Stimulated activated effector memory CD8-positive, alpha-beta T cell treated with anti-CD3 and anti-CD28 coated beads, Interleukin-12 subunit alpha, Interleukin-12 subunit beta, amount 100 ng/mL, for 72 hours (primary cell): ENCODE measurements around the gene ZNF749.
"Not testable (repeated sequence)": the region's sequence is repeated elsewhere in the genome, so short reads cannot be mapped to it uniquely, and the experiment has no call there.

Source experiments
- ATAC-seq: fragments of 150-1000 bp; cut with Tn5 transposase; 2 replicates; pipeline ENCODE4 v1.10.0; 2021
- DNase-seq, 2 donors: peaks; one replicate each; pipeline ENCODE4 v3.0.0; 2021 to 2022; ENCODE audit warnings: low spot score in 2 of 2
- H3K27ac Mint-ChIP-seq: one replicate; pipeline ENCODE4 v1.8.0; 2022; ENCODE audit warnings: mild to moderate bottlenecking, mixed read lengths
- H3K36me3 Mint-ChIP-seq: one replicate; pipeline ENCODE4 v1.8.0; 2022; ENCODE audit warnings: mild to moderate bottlenecking, mixed read lengths
- H3K4me1 Mint-ChIP-seq: one replicate; pipeline ENCODE4 v1.8.0; 2022; ENCODE audit warnings: mixed read lengths
- H3K4me3 Mint-ChIP-seq: one replicate; pipeline ENCODE4 v1.8.0; 2022; ENCODE audit warnings: mild to moderate bottlenecking, mixed read lengths
- H3K9me3 Mint-ChIP-seq: one replicate; pipeline ENCODE4 v1.8.0; 2022; ENCODE audit warnings: mixed read lengths

Gene ZNF749

GRCh38 chr19:57438925-57439324 lies 3.8 kb downstream of the ZNF749 start:
- Mint-ChIP-seq H3K9me3 (peaks cover 29% of the 10 kb centered on the region), H3K4me1 (peaks cover 59% of the 10 kb centered on the region), H3K27ac (no peak overlapping the region), H3K36me3 (peaks cover 38% of the 10 kb centered on the region), H3K4me3 (no peak overlapping the region)
- DNase-seq: no peak
- ATAC-seq: no peak

GRCh38 chr19:57441979-57442752 lies 7.0 kb downstream of the ZNF749 start:
- peaks cover 38% of the 10 kb centered on the region for H3K9me3 Mint-ChIP-seq
- H3K27ac Mint-ChIP-seq: no peak overlapping the region
- ATAC-seq: no peak
- DNase-seq: no peak
- peaks cover 36% of the 10 kb centered on the region for H3K4me1 Mint-ChIP-seq
- H3K4me3 Mint-ChIP-seq: no peak overlapping the region
- H3K36me3 Mint-ChIP-seq: peaks cover 37% of the 10 kb centered on the region

- no peak for ATAC-seq
- Mint-ChIP-seq H3K4me1 (peaks cover 35% of the 10 kb centered on the region), H3K9me3 (peaks cover 38% of the 10 kb centered on the region), H3K36me3 (peaks cover 36% of the 10 kb centered on the region), H3K27ac (no peak overlapping the region), H3K4me3 (no peak overlapping the region)
- DNase-seq: no peak
Measured at GRCh38 chr19:57443121-57443696, 8.1 kb downstream of the ZNF749 start.

GRCh38 chr19:57452307-57452706 lies 17.2 kb downstream of the ZNF749 start:
- Mint-ChIP-seq H3K4me1 (no peaks in the 10 kb centered on the region), H3K4me3 (no peak overlapping the region), H3K36me3 (no peaks in the 10 kb centered on the region), H3K9me3 (peaks cover 28% of the 10 kb centered on the region), H3K27ac (no peak overlapping the region)
- DNase-seq (no peak), ATAC-seq (no peak)

GRCh38 chr19:57465680-57466381 lies 30.7 kb downstream of the ZNF749 start:
- Mint-ChIP-seq H3K27ac (no peak overlapping the region), H3K4me1 (no peaks in the 10 kb centered on the region), H3K9me3 (peaks cover 30% of the 10 kb centered on the region), H3K4me3 (no peak overlapping the region), H3K36me3 (no peaks in the 10 kb centered on the region)
- no peak for DNase-seq
- peak; percentile 50 for ATAC-seq

GRCh38 chr19:57466489-57466888 lies 31.4 kb downstream of the ZNF749 start:
- ATAC-seq: no peak
- H3K4me1 Mint-ChIP-seq: no peaks in the 10 kb centered on the region
- no peak overlapping the region for H3K27ac Mint-ChIP-seq
- H3K36me3 Mint-ChIP-seq: no peaks in the 10 kb centered on the region
- DNase-seq: no peak
- peaks cover 29% of the 10 kb centered on the region for H3K9me3 Mint-ChIP-seq
- H3K4me3 Mint-ChIP-seq: no peak overlapping the region

- Mint-ChIP-seq H3K9me3 (peaks cover 46% of the 10 kb centered on the region), H3K36me3 (no peaks in the 10 kb centered on the region), H3K27ac (no peak overlapping the region), H3K4me1 (peaks cover 8% of the 10 kb centered on the region), H3K4me3 (no peak overlapping the region)
- ATAC-seq: no peak
- no peak for DNase-seq
Measured at GRCh38 chr19:57473646-57474045, 38.5 kb downstream of the ZNF749 start.

GRCh38 chr19:57477191-57478008 lies 42.3 kb downstream of the ZNF749 start, which contains the start of gene ZNF772:
TSS of gene ZNF772 (minus strand) at chr19:57477566. CDS start at chr19:57477309, 257 bp downstream.
- Mint-ChIP-seq H3K4me1 (peaks cover 8% of the 10 kb centered on the region), H3K9me3 (peaks cover 43% of the 10 kb centered on the region), H3K4me3 (peak within 1 kb of the TSS; percentile 79), H3K36me3 (no peaks in the 10 kb centered on the region), H3K27ac (peak within 1 kb of the TSS; percentile 92)
- DNase-seq: peak; percentile 44 to 87
- ATAC-seq: peak; percentile 99

- Mint-ChIP-seq H3K9me3 (peaks cover 29% of the 10 kb centered on the region), H3K27ac (peak within 1 kb of the TSS; percentile 32)
- ATAC-seq: peak; percentile 97
Measured at GRCh38 chr19:57487477-57488298, 52.6 kb downstream of the ZNF749 start, which contains the start of gene ZNF419. TSS of gene ZNF419 (plus strand) at chr19:57487750. CDS start at chr19:57487951, 201 bp downstream.

GRCh38 chr19:57488299-57488644 lies 53.1 kb downstream of the ZNF749 start:
- not testable (repeated sequence) for ATAC-seq, DNase-seq
- Mint-ChIP-seq H3K4me1 (peaks cover 21% of the 10 kb centered on the region), H3K27ac (peak overlapping the region; percentile 11), H3K36me3 (peaks cover 38% of the 10 kb centered on the region), H3K4me3 (peak overlapping the region; percentile 61), H3K9me3 (peaks cover 29% of the 10 kb centered on the region)

More at GRCh38 chr19:57487477-57488298, 52.6 kb downstream of the ZNF749 start, which contains the start of gene ZNF419:
- Mint-ChIP-seq H3K4me1 (peaks cover 21% of the 10 kb centered on the region), H3K4me3 (peak within 1 kb of the TSS; percentile 61), H3K36me3 (peaks cover 32% of the 10 kb centered on the region)
- peak; percentile 70 to 91 for DNase-seq
